Fibroblast of mammary gland (primary cell): ENCODE results near the gene ZC3H12D.

Experiments
- DNase-seq: peaks from one replicate; pipeline ENCODE4 v3.0.0-alpha.2; 2010; ENCODE audit warnings: low read depth
- H3K4me3 ChIP-seq: 2 replicates; pipeline ENCODE4 v1.5.1; 2011; ENCODE audit warnings: low read depth, mild to moderate bottlenecking, low read length, moderate library complexity; ENCODE audit not compliant: control insufficient read depth
- TF ChIP-seq, protein P1 (sequence below): conservative IDR thresholded peaks from 2 replicates; pipeline ENCODE4 v1.5.1; 2011; ENCODE audit warnings: low read depth, low read length, inconsistent platforms; ENCODE audit not compliant: control insufficient read depth, insufficient read depth

The ZC3H12D gene

GRCh38 chr6:149493761-149494320 lies 9.0 kb upstream of the ZC3H12D start:
- no peak overlapping the region for H3K4me3 ChIP-seq
- TF ChIP-seq, protein P1, sequence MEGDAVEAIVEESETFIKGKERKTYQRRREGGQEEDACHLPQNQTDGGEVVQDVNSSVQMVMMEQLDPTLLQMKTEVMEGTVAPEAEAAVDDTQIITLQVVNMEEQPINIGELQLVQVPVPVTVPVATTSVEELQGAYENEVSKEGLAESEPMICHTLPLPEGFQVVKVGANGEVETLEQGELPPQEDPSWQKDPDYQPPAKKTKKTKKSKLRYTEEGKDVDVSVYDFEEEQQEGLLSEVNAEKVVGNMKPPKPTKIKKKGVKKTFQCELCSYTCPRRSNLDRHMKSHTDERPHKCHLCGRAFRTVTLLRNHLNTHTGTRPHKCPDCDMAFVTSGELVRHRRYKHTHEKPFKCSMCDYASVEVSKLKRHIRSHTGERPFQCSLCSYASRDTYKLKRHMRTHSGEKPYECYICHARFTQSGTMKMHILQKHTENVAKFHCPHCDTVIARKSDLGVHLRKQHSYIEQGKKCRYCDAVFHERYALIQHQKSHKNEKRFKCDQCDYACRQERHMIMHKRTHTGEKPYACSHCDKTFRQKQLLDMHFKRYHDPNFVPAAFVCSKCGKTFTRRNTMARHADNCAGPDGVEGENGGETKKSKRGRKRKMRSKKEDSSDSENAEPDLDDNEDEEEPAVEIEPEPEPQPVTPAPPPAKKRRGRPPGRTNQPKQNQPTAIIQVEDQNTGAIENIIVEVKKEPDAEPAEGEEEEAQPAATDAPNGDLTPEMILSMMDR: no peak
- no peak for DNase-seq

GRCh38 chr6:149492798-149493343 lies 8.1 kb upstream of the ZC3H12D start:
- no peak for DNase-seq
- TF ChIP-seq, protein P1: no peak
- no peak overlapping the region for H3K4me3 ChIP-seq

DNA sequence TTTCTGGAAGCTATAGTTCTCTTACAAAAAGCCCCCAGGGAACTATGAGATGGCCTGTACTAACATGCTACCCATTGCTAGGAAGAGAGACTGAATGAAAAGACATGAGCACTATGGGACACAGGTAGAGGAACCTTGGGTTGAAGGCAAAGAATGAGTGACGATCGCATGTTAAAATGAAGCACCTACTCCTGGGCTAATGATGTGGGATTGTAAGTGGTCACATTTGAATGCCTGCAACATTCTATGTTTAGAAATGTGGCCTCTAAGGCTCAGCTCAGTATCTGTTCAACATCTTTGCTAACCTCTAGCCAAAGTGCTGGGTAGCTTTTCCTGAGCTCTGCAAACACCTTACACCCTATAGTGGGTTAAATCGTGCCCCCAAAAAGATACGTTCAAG lies 5.2 kb upstream of the ZC3H12D start:
- no peak overlapping the region for H3K4me3 ChIP-seq
- no peak for DNase-seq
- TF ChIP-seq, protein P1: no peak

DNA sequence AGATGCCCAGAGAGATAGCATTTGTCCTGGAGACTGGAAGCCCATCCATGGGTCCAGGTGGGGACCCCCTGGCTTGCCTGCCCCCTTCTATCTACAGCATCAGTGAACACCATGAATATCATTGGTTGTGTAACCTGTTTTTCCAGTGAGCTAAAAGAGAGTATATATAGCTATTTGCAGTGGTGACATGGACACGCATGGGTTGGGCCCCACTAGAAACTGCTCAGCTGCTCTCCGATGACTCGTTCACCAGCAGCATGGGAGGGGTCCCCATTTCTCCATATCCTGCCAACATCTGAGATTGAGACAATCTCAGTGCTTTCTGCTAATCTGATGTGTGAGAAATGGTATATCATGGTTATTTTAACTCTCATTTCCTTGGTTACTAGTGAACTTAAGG lies 4.0 kb upstream of the ZC3H12D start:
- DNase-seq: no peak
- no peak overlapping the region for H3K4me3 ChIP-seq
- TF ChIP-seq, protein P1: no peak

GRCh38 chr6:149487316-149487715 lies 2.5 kb upstream of the ZC3H12D start:
- TF ChIP-seq, protein P1: no peak
- DNase-seq: no peak
- H3K4me3 ChIP-seq: no peak overlapping the region

DNA sequence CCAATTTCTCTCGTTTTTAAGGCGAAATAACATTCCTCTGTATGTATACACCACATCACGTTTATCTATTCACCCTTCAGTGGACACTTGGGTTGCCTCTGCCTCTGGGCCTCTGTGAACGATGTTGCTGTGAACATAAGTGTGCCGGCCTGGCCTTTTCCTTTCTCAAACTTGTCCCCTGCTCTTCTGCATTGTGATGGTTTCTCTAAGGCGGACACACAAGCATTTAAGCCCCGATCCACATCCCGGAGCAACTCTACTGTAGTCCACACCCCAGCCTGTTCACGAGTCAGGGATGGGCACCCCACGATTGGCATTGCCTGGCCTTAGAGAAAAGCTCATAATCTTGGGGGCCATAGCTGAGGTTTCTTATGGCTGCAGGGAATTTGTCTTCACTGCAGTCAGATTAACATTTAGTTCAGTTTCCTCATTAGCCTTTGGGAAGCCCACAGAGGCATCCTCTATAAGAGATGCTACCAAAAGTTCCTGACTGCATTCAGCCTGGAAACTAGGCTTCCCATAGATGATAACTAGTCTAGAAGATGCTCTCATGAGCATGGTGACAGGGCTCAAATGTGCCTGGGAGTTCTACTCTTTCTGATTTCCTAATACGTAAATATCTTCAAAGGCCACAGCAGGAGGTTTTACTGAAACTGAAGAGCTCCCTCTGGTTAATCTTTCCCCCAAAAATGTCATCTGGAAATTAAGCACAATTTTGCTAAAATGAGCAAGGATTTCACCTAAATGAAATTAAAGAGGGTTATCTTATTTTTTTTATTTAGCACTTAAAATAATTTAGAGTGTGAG lies 762 bp downstream of the ZC3H12D start:
- DNase-seq: no peak
- TF ChIP-seq, protein P1: no peak
- no peak overlapping the region for H3K4me3 ChIP-seq
